NCI-H2029 (cell line): ENCODE measurements around the gene SANBR.
"Not testable (repeated sequence)": the region's sequence is repeated elsewhere in the genome, so short reads cannot be mapped to it uniquely, and the experiment has no call there.

Experiments used
- DNase-seq: peaks from one replicate; lab custom pipeline; 2025; lab: John Stamatoyannopoulos, UW

Gene SANBR

DNA sequence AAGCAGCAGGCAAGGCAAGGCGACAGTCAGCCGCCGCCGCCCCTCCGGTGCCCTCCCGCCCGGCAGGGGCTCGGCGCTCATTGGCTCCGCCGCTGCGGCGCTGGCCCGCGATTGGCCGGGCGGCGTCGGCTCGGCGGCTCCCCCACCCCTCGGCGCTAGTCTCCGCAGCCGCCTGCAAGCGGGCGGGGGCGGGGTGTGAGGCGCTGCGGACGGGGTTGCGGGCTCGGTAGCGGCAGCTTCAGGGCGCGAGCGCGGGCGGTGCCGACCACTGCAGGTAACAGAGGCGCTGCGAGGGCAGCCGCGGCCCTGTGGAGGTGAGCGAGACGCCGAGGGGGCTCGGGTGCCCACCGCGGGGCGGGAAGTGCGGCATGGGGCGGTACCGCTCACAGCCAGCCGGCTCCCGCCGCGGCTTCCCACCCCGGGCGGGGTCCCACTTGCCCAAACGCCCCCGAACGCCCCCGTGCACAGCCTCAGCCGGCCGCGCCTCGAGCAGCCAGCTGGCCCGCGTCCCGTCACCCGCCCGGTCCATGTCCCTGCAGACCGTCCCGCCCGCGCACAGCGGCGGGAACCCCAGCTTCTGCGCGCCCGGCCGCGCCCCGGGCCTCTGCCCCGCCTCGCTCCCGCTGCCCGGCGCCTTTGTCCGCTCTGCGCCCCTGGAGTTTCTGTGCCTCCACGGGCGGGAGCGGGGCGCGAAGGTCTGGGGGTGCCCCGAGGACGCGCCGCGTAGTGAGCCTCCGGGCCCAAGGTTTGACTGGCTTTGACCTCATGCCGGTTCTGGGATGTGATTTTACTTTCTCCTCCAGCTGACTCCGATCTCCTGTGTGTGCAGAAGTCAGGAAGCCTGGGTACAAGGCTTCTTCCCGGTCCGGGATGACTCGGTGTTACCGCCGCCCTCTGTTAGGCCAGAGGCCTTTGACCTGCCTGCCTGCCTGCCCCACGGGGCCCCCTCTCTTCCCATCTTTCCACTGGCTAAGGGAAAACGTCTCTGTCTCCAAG lies at the start of gene SANBR:
TSS of gene SANBR (plus strand) at position 158 of the 996 bp plus-strand sequence. CDS start 4,480 bp downstream, outside the sequence.
- peak; percentile 81 for DNase-seq

DNA sequence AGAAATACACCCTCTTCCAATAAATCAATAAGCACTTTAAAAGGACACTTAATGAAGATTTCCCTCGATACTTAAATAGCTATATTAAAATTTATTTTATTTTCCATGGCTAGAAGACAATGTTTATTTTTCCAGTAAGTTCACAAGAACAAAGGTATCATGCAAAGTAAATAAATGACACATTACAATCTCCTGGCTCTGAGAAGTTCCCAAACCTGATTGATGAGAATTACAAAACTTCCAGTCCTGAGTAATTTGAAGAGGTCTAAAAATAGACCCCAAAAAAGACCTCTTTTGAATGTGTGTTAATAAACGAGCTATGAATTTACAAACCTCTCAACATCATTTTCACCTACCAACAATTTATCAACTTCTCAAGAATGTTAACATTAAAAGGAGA lies 49.7 kb upstream of the SANBR start:
- DNase-seq: no peak

DNA sequence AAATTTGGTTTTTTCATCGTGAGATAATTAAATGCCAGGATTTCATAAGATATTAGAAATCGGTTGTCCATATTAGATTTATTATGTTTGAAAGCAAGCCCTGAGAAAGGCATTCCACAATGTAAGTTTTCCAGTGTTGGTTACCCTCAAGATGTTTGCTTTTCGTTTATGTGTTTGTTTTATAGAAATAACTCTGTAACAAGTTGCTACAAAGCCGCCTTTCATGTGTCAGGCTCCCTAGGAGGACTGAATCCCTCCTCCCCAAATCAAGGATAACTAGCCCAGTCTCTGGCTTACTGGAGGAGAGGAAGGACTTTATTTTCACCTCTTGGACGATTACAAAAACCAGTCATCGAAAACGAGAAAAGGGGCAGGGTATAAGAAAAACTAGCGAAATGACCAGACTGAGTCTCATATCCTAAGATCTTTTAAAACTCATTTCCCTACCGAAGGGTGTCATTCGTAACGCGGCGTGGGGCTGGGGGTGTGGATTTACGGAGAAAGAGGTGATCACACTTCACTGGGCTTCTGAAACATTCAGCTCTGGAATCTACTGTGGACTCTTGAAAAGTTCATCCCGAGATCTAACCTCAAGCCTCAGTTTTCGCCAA lies 49.2 kb upstream of the SANBR start:
- no peak for DNase-seq

DNA sequence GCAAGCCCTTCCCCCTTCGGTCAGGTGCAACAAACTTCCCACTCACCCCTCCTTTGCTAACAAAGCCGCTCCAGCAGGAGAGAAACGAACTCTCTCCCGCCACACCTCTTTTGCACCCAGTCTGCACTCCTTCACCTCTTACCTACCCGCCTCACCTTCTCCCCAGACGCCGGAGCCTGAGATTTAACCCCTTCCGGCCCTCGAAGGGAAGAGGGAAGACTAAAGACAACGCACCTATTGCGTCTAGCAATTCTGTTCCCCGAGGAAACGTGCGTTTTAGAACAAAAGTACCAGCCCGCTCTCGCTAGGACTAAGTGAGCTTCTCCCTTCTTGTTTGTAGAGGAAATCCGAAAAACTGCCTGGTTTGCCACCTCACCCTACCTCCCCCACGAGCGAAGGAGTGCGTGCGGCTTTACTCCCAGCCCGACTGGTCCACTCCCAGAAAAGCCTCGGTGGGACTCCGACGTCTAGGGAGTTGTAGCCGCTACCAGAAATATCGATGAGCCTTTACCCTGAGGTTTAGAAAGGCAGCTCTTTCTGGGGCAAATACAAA lies 48.6 kb upstream of the SANBR start:
- DNase-seq: peak; percentile 80

DNA sequence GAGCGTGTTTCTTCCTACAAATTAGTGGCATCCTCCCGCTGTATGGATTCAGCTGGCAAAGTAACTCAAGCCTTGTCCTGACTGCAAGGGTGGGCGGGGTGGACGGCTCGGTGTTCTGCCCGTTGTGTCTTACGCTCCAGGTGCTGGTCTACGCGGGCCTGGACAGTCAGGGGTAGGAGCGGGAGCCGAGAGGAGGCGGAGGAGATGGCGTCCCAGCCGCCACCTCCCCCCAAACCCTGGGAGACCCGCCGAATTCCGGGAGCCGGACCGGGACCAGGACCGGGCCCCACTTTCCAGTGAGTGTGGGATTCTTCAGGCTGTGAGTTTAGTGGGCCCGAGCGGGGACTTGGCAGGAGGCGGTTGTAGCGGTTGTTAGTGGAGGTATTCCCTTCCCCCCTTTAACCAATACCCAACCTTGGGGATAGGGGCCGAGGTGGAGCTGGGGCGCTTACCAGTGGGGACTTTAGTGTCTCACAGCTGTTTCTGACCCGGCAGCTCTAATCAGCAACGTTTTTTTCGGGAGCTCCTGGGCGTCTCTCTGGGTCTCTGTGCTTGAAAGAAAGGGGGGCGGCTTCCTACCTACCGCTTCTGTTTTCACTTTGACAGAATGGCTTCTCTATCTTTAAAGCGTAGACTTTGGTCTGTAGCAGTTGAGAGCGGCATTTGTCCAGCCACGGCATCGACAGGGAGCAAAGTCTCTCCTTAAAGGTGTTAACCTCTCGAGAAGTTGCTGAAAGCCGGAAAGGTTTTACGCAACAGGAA lies 47.9 kb upstream of the SANBR start, which contains the start of the genes PEX13 and PUS10:
TSS of gene PEX13 (plus strand) at position 165 of the 762 bp plus-strand sequence. CDS start at position 205, 40 bp downstream.
TSS of gene PUS10 (minus strand) at position 700 of the 762 bp plus-strand sequence. CDS start 6,365 bp downstream, outside the sequence.
- peak; percentile 72 for DNase-seq

DNA sequence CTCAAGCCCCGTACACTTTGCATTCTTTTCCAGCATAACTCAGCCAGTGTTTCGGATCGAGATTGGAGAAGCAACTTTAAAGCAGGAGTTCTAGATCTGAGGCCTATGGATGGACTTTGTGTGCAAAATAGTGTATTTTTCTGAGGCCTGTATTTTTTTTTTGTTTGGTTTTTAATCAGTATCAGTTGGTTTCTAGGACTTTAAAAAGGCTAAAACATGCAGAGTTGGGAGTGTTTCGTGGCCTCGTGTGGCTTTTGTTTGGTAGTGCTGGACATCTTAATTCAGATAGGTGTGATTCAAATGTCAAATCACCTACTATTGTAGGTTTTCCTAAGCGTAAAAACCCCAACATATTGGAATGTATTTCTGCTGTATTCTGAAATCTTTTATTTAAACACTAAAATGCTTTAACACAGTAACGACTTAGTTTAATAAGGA lies 47.3 kb upstream of the SANBR start:
- no peak for DNase-seq

DNA sequence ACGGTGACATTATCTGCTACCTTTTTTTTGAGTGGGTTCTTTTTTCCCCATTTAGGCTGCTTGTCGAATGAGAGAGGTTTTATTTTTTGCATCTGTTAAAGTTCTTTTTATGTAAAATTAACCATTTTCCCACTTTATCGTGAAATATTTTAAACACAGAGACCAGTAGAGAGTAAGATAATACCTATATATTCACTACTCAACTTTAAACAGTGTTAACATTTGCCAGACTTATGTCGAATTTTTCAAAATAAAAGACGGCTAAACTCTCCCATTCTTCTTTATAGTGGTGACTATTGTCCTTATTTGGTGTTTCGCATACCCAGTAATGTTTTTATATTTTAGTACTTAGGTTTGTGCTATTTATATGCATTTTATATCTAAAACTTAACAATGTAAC lies 46.9 kb upstream of the SANBR start:
- no peak for DNase-seq

DNA sequence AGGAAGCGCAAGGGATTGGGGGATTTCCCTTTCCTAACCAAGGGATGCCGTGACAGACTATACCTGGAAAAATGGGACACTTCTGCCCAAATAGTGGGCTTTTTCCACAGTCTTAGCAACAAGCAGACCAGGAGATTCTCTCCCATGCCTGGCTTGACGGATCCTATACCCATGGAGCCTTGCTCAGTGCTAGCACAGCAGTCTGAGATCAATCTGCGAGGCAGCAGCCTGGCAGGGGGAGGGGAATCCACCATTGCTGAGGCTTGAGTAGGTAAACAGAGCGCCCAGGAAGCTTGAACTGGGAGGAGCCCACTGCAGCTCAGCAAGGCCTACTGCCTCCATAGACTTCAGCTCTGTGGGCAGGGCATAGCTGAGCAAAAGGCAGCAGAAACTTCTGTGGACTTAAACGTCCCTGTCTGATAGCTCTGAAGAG lies 44.4 kb upstream of the SANBR start:
- DNase-seq: no peak

DNA sequence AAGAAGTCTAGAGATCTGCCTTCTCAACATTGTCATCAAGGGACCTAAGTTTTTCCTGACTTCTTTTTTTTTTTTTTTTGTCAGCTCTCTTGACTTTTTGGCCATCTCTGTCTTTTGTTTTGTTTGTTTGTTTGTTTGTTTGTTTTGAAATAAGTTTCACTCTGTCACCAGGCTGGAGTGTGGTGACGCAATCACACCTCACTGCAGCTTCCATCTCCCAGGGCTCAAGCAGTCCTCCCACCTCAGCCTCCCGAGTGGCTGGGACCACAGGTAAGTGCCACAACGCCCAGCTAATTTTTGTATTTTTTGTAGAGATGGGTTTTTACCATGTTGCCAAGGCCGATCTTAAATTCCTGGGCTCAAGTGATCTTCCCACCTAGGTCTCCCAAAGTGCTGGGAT lies 42.0 kb upstream of the SANBR start:
- DNase-seq: no peak

DNA sequence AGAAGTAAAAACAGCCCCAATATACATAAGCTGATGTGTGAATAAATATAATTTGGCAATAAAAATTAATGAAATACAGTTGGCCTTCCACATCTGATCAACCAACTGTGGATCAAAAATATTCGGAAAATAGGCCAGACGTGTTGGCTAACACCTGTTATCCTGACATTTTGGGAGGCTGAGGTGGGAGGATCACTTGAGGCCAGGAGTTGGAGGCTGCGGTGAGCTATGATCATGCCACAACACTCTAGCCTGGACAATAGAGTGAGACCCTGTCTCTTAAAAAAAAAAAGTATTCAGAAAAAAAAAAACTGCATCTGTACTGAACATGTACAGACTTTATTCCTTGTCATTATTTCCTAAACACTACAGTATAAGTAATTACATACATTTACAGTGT lies 36.1 kb upstream of the SANBR start:
- DNase-seq: no peak

DNA sequence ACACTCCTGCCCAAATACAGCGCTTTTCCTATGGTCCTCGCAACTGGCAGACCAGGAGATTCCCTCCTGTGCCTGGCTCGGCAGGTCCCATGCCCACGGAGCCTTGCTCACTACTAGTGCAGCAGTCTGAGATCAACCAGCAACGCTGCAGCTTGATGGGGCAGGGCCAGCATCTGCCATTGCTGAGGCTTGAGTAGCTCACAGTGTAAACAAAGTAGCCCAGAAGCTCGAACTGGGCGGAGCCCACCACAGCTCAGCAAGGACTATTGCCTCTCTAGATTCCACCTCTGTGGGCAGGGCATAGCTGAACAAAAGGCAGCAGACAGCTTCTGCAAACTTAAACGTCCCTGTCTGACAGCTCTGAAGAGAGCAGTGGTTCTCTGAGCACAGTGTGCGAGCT lies 31.1 kb upstream of the SANBR start:
- DNase-seq: not testable (repeated sequence)

DNA sequence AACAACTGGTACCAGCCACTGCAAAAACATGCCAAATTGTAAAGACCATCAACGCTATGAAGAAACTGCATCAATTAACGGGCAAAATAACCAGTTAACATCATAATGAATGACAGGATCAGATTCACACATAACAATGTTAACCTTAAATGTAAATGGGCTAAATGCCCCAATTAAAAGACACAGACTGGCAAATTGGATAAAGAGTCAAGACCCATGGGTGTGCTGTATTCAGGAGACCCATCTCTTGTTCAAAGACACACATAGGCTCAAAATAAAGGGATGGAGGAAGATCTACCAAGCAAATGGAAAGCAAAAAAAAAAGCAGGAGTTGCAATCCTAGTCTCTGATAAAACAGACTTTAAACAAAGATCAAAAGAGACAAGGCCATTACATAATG lies 29.0 kb upstream of the SANBR start:
- DNase-seq: not testable (repeated sequence)

DNA sequence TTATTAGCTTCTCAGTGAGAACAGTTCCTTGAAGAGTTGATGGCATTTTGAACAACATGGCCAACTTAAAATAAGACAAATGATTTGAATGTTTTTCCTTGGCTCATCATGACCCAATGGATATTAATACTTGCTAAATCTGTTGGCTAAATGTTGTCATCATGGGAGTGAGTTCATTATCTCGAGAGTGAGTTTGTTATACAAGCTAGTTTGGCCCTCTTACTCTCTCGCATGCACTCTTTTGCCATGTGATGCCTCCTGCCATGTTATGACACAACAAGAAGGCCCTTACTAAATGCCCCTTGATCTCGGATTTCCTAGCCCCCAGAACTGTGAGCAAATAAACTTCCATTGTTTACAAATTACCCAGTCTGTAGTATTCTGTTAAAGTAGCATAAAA lies 22.9 kb upstream of the SANBR start:
- no peak for DNase-seq

DNA sequence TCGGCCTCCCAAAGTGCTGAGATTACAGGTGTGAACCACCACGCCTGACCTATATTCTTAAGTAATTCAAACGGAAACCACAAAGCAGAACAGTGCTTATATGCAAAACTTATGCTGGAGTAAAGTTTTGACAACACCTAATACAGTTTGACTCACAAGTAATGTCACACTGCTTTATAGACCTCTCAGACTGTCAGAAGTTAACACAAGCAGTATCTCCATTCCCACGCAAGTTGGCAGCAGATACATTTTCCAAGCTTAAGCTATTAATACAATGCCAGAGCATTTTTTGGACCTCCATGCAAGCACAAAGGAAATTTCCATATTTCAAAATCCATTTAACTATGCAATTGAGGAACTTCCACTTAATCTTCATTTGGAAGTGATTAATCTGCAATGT lies 21.0 kb upstream of the SANBR start:
- DNase-seq: no peak

DNA sequence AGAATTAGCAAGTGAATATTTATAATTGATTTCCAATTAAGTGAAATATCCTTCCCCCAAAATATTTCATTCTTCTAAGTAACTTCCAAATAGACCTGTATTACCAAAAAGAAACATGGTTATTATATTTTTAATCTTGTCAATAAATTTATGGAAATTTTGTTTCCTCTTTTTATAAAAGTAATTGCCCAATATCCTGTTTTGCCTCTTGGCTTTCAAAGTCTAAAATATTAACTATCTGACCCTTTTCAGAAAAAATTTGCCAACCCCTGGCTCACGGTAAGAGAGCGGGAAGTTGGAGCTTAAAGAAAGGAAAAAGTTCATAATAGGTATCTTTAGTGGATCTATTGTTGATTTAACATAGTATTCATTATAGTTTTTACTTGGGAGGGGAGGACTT lies 20.4 kb upstream of the SANBR start:
- no peak for DNase-seq

DNA sequence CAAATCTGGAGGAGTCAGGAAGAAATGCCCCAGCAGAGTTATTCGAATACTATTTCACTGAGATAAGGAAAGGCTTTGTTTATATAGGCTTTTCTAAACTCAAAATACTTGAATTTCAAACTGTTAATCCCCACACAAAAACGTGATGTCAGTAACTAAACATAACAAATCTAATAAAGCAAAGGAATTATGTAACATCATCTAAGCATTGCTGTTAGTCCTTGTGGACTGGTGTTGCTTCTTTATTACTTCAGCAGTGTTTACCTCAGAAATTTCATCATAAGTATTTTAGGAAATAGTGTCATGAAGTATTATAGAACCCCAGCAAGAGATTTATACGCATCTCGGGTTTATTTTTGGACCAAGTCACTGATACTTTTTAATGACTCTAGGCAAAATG lies 19.7 kb upstream of the SANBR start:
- no peak for DNase-seq

DNA sequence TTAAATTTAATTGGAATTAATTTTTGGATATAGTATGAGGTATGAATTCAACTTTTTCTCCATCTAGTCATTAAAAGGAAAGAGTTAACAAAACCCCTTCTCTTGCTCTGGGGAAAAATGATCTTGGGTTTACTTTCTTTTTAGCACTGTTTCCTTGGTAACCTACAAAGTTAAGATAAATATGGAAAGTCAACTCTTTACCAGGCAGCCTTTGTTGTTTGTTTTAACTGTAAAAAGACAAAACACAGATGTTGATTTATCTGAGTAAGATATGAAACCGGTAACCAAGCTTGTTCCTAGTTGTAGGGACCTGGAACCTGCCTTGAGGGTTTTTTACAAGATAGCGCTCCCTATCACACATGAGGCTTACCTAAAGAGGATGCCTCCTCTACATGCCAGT lies 10.1 kb upstream of the SANBR start:
- no peak for DNase-seq

DNA sequence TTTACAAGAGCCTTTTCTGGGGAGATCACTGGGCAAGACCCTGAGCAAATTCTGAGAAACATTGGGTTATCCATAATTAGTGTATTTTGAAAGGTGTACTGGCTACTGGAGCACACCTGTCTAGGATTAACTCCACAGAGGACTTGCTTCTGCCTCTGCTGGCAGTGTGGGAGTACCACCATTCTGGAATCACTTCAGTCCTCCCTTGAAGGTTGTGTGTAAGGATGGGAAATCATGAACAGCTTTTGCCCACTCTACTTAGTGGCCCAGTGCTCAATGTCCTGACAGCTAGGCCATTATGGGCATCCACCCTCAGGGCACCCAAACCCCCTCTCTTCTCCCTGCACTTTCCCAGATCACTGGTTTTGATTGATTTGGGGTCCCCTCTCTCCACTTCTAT lies 8.1 kb upstream of the SANBR start:
- no peak for DNase-seq

DNA sequence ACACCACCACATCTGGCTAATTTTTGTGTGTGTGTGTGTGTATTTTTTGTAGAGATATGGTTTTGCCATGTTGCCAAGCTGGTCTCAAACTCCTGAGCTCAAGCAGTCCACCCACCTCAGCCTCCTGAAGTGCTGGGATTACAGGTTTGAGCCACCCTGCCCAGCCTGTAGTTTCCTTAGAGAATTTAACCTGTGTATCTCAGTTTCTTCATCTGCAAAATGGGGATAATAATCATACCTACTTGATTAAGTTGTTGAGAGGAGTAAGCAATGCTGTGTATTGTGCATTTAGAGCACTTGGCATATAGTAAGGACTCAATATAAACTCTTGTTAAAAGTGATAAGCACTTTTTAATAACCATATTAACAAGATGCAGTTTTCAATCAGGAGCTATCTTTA lies 6.3 kb upstream of the SANBR start:
- DNase-seq: no peak

DNA sequence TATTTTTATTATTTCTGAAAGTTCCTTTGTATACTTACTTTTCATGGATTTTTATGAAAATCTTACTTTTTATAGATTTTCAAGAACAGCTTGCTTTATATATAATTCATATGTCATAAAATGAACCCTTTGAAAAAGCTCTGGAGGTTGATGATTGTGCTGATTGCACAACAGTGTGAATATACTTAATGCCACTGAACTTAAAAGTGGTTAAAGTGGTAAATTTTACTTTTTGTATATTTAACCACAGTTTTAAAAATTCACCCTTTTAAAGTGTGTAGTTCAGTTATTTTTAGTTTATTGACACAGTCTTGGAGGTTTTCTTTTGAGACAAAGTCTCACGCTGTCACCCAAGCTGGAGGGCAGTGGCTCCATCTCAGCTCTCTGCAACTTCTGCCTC lies 8.4 kb downstream of the SANBR start:
- no peak for DNase-seq

DNA sequence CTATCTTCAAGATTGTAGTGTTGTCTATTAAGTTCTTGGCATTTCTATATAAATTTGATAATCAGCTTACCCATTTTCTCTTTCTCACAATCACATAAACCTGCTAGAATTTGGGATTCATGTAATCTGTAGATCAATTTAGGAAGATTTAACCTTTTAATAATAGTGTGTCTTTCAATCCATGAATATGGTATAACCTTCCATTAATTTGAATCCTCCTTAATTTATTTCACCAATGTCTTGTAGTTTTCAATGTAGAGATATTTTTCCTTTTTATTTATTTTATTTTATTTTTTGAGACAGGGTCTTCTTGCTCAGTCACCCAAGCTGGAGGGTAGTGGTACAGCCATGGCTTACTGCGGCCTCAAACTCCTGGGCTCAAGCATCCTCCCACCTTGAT lies 20.2 kb downstream of the SANBR start:
- DNase-seq: no peak

DNA sequence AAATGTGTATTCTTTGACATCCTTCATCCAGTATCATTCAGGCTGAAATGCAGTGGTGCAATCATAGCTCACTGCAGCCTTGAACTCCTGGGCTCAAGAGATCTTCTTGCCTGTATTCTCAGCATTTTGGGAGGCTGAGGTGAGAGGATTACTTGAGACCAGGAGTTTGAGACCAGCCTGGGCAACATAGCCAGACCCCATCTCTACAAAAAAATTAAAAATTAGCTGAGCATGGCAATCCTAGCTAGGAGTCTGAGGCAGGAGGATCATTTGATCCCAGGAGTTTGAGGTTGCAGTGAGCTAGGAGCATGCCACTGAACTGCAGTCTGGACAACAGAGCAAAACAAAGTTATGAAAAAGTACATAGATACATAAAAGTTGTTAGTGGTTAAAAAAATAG lies 24.1 kb downstream of the SANBR start:
- no peak for DNase-seq
